GM18508 (cell line): Measurements from ENCODE around the gene POP4.

Experiments used
- ATAC-seq: cut with Tn5 transposase; IDR thresholded peaks from one replicate; pipeline ENCODE4 v1.9.1; 2021; ENCODE audit warnings: moderate number of reproducible peaks; ENCODE audit not compliant: insufficient read depth, unreplicated experiment

The POP4 gene

GRCh38 chr19:29576761-29577648, 29.1 kb upstream of the POP4 start:
- ATAC-seq: no peak

- ATAC-seq: no peak
Observed at GRCh38 chr19:29577649-29577963, 28.5 kb upstream of the POP4 start.

- ATAC-seq: no peak
Observed at GRCh38 chr19:29578349-29578748, 27.7 kb upstream of the POP4 start.

- no peak for ATAC-seq
Observed at GRCh38 chr19:29579308-29579910, 26.7 kb upstream of the POP4 start.

GRCh38 chr19:29581398-29581797, 24.7 kb upstream of the POP4 start:
- ATAC-seq: no peak

- no peak for ATAC-seq
Observed at GRCh38 chr19:29583196-29583999, 22.7 kb upstream of the POP4 start.

GRCh38 chr19:29586401-29586800, 19.7 kb upstream of the POP4 start:
- ATAC-seq: no peak

GRCh38 chr19:29587059-29587458, 19.0 kb upstream of the POP4 start:
- no peak for ATAC-seq

GRCh38 chr19:29587518-29587986, 18.5 kb upstream of the POP4 start:
- peak; percentile 64 for ATAC-seq

GRCh38 chr19:29588095-29588494, 18.0 kb upstream of the POP4 start:
- ATAC-seq: no peak

GRCh38 chr19:29590278-29590677, 15.8 kb upstream of the POP4 start:
- no peak for ATAC-seq

- ATAC-seq: no peak
Observed at GRCh38 chr19:29591670-29592069, 14.4 kb upstream of the POP4 start.

- no peak for ATAC-seq
Observed at GRCh38 chr19:29593869-29594268, 12.2 kb upstream of the POP4 start.

GRCh38 chr19:29596080-29596727, 9.9 kb upstream of the POP4 start:
- ATAC-seq: no peak

GRCh38 chr19:29596885-29597525, 9.1 kb upstream of the POP4 start:
- no peak for ATAC-seq

- ATAC-seq: no peak
Observed at GRCh38 chr19:29598036-29598435, 8.0 kb upstream of the POP4 start.

- no peak for ATAC-seq
Observed at GRCh38 chr19:29598496-29598895, 7.6 kb upstream of the POP4 start.

GRCh38 chr19:29603308-29603707, 2.8 kb upstream of the POP4 start:
- ATAC-seq: no peak

- peak; percentile 6 for ATAC-seq
Observed at GRCh38 chr19:29606420-29606747, 301 bp downstream of the POP4 start.

GRCh38 chr19:29609636-29610035, 3.6 kb downstream of the POP4 start:
- ATAC-seq: no peak
